ENCODE measurements around the gene CEP128. TPM values are rescaled to one million over a fixed set of nuclear protein-coding genes. Genes with fewer than 3 reads are reported as not detected.
"Not testable (repeated sequence)": the region's sequence is repeated elsewhere in the genome, so short reads cannot be mapped to it uniquely, and the experiment has no call there.

Gene CEP128
- total RNA-seq, 1 donor from 2014 or later: 3.0 TPM

DNA sequence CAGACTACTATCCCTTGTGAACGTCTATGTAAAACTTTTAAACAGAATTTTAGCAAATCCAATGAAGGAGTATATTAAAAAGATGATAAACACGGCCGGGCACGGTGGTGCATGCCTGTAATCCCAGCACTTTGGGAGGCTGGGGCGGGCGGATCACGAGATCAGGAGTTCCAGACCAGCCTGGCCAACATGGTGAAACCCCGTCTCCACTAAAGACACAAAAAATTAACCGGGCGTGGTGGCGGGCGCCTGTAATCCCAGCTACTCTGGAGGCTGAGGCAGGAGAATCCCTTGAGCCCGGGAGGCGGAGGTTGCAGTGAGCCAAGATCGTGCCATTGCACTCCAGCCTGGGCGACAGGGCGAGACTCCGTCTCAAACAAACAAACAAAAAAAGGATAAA lies 11.7 kb upstream of the CEP128 start:
- DNase-seq (ENCODE audit: low read depth): not testable (repeated sequence)

GRCh38 chr14:80951491-80951890 lies 10.0 kb upstream of the CEP128 start:
- no peak for DNase-seq (ENCODE audit: low read depth)

GRCh38 chr14:80948291-80948690 lies 6.8 kb upstream of the CEP128 start:
- no peak for DNase-seq (ENCODE audit: low read depth)

DNA sequence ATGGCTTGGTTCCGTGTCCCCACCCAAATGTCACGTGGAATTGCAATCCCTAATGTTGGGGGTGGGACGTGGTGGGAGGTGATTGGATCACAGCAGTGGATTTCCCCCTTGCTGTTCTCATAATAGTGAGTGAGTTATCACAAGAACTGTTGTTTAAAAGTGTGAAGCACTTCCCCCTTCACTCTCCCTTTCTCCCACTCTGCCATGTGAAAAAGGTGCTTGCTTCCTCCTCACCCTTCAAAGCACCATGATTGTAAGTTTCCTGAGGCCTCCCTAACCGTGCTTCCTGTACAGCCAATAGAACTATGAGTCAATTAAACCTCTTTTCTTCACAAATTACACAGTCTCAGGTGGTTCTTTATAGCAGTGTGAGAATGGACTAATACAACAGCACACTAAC lies 5.3 kb upstream of the CEP128 start:
- DNase-seq (ENCODE audit: low read depth): no peak

GRCh38 chr14:80946187-80946586 lies 4.6 kb upstream of the CEP128 start:
- no peak for DNase-seq (ENCODE audit: low read depth)

DNA sequence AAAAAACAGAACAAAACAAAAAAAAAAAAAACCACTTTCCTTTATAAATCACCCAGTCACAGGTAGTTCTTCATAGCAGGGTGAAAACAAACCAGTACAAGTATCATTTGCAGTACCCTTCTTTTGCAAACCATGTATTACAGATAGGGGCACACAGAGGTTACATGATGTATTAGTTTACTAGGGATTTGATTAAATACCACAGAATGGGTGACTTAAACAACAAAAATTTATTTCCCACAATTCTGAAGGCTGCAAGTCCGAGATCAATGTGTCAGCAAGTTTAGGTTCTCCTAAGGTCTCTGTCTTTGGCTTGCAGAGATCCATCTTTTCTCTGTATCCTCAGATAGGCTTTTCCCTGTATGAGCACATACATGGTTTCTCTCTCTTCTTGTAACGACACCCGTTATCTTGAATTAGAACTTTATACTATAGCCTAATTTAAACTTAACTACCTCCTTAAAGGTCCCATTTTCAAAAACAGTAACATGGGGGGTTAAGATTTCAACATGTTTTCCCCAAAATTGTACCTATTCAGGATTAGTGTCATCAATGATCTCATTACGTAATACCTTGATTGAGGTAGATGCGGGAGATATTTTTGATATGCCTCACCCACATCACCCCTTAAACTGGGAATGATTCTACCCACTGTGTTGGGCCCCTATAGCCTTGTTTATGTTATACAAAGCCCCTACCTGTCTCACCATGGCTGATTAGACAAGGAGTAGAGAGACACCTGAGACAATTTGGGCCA lies 3.5 kb upstream of the CEP128 start:
- no peak for DNase-seq (ENCODE audit: low read depth)

- DNase-seq (ENCODE audit: low read depth): no peak
Observed at GRCh38 chr14:80942191-80942600, 658 bp upstream of the CEP128 start.

DNA sequence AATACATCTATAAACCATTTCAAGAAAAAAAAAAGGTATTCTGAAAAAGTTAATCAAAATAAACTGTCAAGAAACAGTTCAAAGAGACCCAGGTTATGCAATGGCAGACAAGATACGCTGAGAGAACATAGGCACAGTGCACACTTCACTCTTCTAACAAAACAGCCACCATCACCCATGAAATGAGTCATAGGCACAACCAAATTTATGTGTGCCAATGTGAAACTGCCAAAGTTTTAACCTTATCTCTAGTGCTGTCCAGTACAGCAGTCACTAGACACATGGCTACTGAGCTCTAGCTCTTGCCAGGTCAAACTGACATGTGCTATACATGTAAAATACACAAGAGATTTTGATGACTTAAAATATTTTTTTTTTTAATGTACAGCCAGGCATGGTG lies 1.4 kb downstream of the CEP128 start:
- no peak for DNase-seq (ENCODE audit: low read depth)

- DNase-seq (ENCODE audit: low read depth): no peak
Observed at GRCh38 chr14:80933686-80934085, 7.9 kb downstream of the CEP128 start.

- no peak for DNase-seq (ENCODE audit: low read depth)
Observed at GRCh38 chr14:80933282-80933681, 8.3 kb downstream of the CEP128 start.

DNA sequence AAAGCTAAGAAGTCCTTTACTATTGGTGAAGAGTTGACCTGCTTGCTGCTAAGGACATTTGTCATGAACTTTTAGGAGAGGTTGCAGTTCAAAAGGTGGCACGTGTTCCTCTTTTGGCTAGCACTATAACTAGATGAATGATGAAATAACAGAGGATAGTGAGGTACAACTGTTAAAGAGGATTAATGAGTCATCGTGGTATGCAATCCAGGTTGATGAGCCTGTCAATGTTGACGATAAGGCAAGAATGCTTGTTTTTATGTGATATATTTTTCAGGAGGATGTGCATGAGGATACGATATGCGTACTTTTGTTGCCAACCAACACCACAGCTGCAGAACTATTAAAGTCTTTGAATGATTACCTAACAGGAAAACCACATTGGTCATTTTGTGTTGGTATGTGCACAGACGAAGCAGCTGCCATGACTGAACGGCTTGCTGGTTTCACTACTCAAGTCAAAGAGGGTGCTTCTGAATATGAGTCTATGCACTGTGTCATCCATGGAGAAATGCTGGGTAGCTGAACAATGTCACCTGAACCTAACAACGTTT lies 10.6 kb downstream of the CEP128 start:
- DNase-seq (ENCODE audit: low read depth): peak; percentile 93

DNA sequence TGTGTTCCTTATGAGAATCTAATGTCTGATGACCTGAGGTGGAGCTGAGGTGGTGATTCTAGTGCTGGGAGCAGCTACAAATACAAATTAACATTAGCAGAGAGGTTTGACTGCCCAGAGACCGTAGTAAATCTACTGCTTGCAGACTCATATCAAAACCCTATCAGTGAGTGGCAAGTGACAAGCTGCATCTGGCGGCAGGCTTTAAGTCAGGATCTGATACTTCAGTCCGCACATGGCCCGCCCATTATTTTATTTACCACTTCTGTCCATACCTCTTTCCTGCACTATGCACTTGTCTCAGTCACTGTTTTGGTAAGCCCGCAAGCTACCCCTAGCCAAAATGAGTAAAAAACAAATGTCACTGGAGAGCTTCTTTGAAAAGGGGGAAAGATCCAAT lies 11.4 kb downstream of the CEP128 start:
- DNase-seq (ENCODE audit: low read depth): no peak

DNA sequence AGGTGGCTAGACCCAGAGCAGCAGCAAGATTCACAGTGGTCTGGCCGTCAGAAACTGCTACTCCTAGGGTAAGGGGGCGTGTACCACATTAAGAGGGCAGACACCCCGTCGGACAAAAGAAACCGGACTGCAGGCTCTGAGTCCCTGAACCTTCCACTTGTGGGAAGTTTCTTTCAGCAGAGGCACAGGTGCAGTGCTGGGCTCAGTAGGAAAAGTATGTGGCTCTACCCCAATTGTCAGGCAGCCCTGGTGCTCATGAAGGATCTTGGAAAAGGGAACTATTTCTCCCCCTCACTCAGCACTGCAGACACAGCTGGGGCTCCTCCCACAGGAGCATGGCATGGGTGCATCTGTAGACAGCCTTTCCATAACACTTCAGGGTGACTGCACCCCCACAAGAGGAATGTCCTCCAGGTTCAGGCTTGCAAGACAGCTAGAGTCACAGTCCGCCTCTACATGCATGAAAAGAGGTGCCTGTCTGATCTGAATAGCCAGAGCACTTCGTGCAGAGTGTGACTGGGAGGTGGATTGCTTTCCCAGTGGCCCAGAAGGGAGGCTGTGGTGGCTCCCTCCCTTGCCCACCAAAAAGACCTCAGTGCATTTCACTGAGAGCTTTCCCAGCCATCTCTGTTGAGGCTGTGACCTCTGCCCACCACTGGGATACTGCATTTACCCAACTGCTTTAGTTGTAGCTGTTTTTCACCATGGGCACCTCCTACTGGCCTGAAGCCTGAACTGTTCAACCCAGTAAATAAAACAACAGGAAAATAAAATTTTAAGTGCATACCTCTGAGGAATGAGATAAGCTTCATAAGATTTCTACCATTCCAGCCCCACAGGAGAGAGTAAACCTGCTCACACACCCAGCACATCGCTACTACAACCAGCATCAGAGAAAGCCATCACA lies 14.2 kb downstream of the CEP128 start:
- no peak for DNase-seq (ENCODE audit: low read depth)

DNA sequence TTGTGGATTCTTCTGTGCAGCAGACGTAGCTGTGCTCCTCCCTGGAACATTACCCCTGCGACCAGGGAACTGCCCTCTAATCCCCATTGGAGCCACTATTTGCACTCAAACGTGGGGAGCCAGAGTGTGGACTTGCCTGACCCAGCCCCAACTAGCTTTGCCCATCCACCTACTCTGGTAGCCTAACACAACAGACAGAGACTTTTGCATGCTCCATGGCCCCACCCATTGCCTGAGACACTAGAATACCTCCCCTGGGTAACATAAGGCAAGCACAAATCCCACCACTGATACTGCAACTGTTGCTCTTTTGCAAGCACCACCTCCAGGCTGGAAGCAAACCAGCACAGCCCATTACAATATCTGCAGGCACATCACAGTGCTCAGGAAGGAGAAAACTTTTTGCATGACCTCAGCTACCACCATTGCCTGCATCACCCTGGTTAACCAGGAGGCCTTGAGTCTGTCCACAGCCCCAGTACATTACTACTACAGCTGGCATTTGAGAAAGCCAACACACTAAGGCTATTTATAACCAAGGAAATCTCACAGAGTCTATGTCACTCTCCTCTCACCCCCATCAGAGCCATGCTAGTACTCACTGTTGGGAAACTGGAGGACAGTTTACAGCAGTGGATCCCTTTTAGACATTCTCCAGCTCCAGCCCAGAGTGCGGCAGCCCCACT lies 15.0 kb downstream of the CEP128 start:
- DNase-seq (ENCODE audit: low read depth): peak; percentile 30

DNA sequence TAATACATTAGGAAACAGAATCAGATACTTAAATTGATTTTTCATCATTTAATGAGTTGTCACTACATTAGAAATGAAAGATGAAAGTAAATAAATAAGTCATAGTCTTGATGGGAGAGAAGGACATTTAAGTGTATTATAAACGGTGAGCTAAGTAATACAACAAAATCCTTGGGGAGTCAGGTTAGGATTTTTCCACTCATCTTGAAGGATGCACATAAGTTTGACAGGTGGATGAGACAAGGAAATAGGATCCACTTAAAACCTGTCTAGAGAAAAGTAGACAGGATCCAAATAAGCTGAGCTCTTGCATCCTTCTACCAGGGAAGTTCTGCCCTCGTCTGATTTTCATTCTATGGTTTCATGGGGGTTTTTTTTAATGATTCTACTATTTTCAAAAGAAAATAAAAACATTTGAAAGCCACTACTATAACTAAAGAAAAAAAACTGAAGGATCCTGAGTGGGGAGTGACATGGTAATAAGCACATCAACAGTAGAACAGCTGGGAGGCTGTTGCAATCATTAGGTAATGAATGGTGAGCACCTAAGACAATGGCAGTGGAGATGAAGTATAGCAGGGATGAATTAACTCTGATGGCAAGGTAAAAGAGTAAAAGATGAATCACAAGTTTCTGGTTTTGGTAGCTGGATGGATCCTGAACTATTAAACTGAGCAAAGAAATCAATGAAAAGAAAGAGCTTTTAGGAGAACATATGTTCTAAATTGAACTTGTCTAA lies 17.0 kb downstream of the CEP128 start:
- DNase-seq (ENCODE audit: low read depth): peak; percentile 58

GRCh38 chr14:80923368-80923767 lies 18.2 kb downstream of the CEP128 start:
- no peak for DNase-seq (ENCODE audit: low read depth)

DNA sequence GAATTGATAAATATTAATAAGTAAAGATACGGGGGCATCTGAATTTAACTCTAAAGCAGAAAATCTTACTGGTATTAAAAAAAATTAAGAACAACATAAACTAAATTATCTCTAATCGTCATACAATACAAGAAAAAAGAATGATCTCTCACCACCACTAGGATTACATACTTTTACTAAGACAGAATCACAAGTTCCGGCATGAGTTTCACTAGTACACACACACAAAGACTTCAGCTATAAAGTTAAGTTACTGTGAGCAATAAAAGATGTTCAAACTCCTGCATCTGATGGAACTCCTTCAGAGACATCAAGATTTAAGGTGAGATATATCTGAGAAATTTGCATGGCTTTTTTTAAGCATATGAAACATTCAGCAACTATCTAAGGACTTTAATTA lies 21.9 kb downstream of the CEP128 start:
- no peak for DNase-seq (ENCODE audit: low read depth)

GRCh38 chr14:80912013-80912412 lies 29.5 kb downstream of the CEP128 start:
- not testable (repeated sequence) for DNase-seq (ENCODE audit: low read depth)

GRCh38 chr14:80906946-80907345 lies 34.6 kb downstream of the CEP128 start:
- DNase-seq (ENCODE audit: low read depth): no peak

GRCh38 chr14:80906336-80906735 lies 35.2 kb downstream of the CEP128 start:
- no peak for DNase-seq (ENCODE audit: low read depth)

- no peak for DNase-seq (ENCODE audit: low read depth)
Observed at GRCh38 chr14:80902608-80903007, 38.9 kb downstream of the CEP128 start.

Data from renal cortical epithelial cell (primary cell).